AG09309 (cell line): Measurements from ENCODE around the gene LMX1A.

ENCODE experiments used
- DNase-seq: peaks from one replicate; pipeline ENCODE4 v3.0.0-alpha.2; 2010; ENCODE audit warnings: low read depth
- H3K4me3 ChIP-seq: 2 replicates; pipeline ENCODE4 v1.5.1; 2011; ENCODE audit warnings: mild to moderate bottlenecking, low read depth, low read length, moderate library complexity; ENCODE audit not compliant: control insufficient read depth
- CTCF ChIP-seq: IDR thresholded peaks from 2 replicates; pipeline ENCODE4 v1.5.1; 2011; ENCODE audit warnings: mild to moderate bottlenecking, low read depth, low read length, inconsistent platforms; ENCODE audit not compliant: insufficient read depth, control insufficient read depth; ENCODE audit errors: missing control alignments

Gene LMX1A

GRCh38 chr1:165381745-165382505 lies 25.4 kb upstream of the LMX1A start:
- H3K4me3 ChIP-seq, result no peak overlapping the region
- DNase-seq, result peak; percentile 92
- no peak for TF ChIP-seq CTCF

GRCh38 chr1:165376811-165377311 lies 20.3 kb upstream of the LMX1A start:
- peak; percentile 49 for DNase-seq
- peak overlapping the region; percentile 49 for H3K4me3 ChIP-seq
- TF ChIP-seq CTCF, result no peak

GRCh38 chr1:165376041-165376810 lies 19.7 kb upstream of the LMX1A start:
- DNase-seq, result peak; percentile 89
- TF ChIP-seq CTCF, result no peak
- peak overlapping the region; percentile 49 for H3K4me3 ChIP-seq

- peak overlapping the region; percentile 49 for H3K4me3 ChIP-seq
- DNase-seq, result no peak
- no peak for TF ChIP-seq CTCF
These were observed 19.1 kb upstream of the LMX1A start for GRCh38 chr1:165375623-165376022.

DNA sequence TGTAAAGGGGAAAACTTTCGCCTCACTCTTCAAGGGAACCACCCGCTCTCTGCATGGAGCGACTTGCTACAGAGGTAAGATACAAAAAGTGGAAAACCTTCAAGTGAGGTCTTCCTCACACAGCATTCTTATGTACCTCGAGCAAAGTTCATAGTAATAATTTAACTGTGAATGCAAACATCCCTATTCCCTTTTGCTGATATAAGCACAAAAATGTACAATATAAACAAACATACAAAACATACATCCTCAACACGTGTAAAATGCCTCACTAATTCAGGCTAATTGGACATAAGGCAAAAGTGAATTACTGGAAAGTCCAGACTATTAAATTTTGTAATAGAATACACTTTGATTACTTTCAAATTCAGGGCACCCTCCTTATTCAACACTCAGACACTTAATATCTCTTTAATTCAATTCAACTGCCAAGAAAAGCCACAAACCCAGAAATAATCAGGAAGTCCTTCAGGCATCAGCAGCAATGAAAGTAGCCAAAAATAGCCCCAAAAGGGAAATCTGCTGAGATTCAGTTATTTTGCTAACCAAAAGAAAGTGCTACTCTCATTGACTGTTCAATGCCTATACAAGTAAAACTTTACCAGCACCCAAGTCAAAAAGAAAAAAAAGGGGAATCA lies 15.2 kb upstream of the LMX1A start:
- no peak for DNase-seq
- no peak overlapping the region for H3K4me3 ChIP-seq
- TF ChIP-seq CTCF, result no peak

DNA sequence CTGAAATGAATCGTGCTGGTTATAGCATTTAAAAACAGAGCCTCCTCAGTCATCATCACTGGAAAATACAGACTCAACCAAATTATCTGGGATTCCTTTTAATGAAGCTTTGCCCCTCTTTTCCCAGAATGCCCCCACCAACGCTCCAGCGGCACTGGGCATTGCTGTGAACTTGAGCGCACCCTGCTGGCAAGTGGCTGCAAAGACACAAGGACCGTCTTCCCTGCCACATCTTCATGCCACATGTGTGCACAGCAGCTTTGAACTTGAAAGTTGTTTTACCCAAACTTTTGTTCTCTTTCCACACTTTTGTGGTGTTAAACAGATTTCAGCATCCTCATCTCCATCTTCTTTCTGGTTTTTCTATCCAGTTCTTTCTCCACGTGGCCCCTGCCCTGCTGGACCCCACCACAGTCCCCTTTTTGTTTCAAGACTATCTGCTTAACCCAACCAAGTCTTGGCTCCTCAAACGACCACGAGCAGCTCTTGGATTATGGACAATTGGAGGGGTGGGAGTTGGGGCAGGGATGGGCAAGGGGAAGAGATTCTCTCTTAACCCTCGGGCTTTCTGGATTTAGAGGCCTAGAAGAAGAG lies 12.8 kb upstream of the LMX1A start:
- peak; percentile 94 for TF ChIP-seq CTCF
- H3K4me3 ChIP-seq, result no peak overlapping the region
- no peak for DNase-seq
